Erythroblast (primary cell): ENCODE results near the gene STXBP3.

Source experiments
- GATA1 ChIP-seq: IDR thresholded peaks from 2 replicates; pipeline ENCODE4 v1.6.1; 2011; ENCODE audit warnings: low read depth, mild to moderate bottlenecking, control low read depth, low read length, moderate library complexity
- POLR2A ChIP-seq: IDR thresholded peaks from 2 replicates; pipeline ENCODE4 v1.6.1; 2011; ENCODE audit warnings: mild to moderate bottlenecking, low read length

GRCh38 chr1:108808438-108808837 lies 62.0 kb downstream of the STXBP3 start:
- TF ChIP-seq POLR2A (no peak), GATA1 (no peak)
